ENCODE measurements around the gene ITIH2.

DNA sequence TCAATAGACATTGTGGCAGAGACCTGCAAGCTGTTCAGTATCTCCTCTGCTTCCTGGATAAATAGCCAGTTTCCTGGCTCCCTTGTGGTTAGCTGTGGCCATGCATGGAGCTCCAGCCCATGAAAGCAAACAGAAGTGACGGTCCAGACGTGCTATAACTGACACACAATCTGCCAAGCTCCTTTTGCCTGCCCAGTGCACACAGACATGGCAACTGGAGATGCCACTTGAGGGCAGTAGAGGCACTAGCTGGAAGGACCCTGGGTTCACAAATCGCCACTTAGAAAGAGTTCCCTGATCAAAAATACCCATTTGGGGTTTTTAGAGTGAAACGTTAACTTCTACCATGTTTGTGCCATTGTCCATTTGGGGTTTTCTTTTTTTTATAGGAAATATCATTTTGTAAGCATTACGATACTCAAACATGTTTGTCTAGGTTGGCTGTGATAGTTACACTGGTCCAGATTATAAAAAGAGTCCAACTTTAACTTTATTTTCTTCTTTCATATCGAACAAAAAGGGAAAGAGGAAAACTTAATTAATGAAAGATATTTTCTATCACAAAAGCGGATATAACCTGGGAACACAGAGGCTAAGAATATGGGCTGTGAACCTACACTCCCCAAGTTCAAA lies 53.4 kb downstream of the ITIH2 start:
- TF ChIP-seq CTCF (IDR thresholded peaks at IDR 0.05; ENCODE audit: control extremely low read depth in 1 of 3, insufficient read depth in 1 of 3, low read depth in 1 of 3, low read length in 3 of 3) (peak; percentile 49 to 70 (median 68)), KDM1A (IDR thresholded peaks at IDR 0.05; ENCODE audit: borderline replicate concordance, low read length) (no peak), TAF7 (optimal IDR thresholded peaks at IDR 0.05; ENCODE audit: borderline replicate concordance, low read depth, low read length) (no peak), EP300 (IDR thresholded peaks at IDR 0.05; ENCODE audit: borderline replicate concordance in 1 of 2, low read depth in 2 of 2, low read length in 2 of 2) (no peak), SP1 (IDR thresholded peaks at IDR 0.05; ENCODE audit: low read depth, low read length) (no peak), EZH2 (IDR thresholded peaks at IDR 0.05; ENCODE audit: low read depth, low read length, severe bottlenecking) (no peak), ATF2 (IDR thresholded peaks at IDR 0.05; ENCODE audit: low read length) (no peak), RAD21 (IDR thresholded peaks at IDR 0.05 in 1 of 2, conservative IDR thresholded peaks at IDR 0.05 in 1 of 2; ENCODE audit: low read depth in 2 of 2, low read length in 2 of 2) (peak; percentile 46 to 62), POLR2A (IDR thresholded peaks at IDR 0.05; ENCODE audit: control extremely low read depth in 1 of 2, low read depth in 2 of 2, low read length in 2 of 2) (no peak)

Data from H1 (cell line).